IPS DF 6.9 (cell line): ENCODE results near the gene LSP1.
A peak's percentile ranks its signal among the peaks of the same experiment; 100 is the strongest.

Experiments
- DNase-seq: peaks from one replicate; pipeline ENCODE4 v3.0.0-alpha.2; 2013; ENCODE audit warnings: low read depth, low spot score
- H3K27ac ChIP-seq: one replicate; pipeline ENCODE4 v1.5.1; 2013; ENCODE audit warnings: low read length, control low read depth
- H3K27me3 ChIP-seq: 2 replicates; pipeline ENCODE4 v1.6.1; 2013; ENCODE audit warnings: mild to moderate bottlenecking, low read length; ENCODE audit not compliant: control insufficient read depth, insufficient read depth
- H3K36me3 ChIP-seq: 2 replicates; pipeline ENCODE4 v1.6.1; 2013; ENCODE audit warnings: low read length; ENCODE audit not compliant: control insufficient read depth, insufficient read depth
- H3K4me1 ChIP-seq: 2 replicates; pipeline ENCODE4 v1.6.1; 2013; ENCODE audit warnings: low read length; ENCODE audit not compliant: control insufficient read depth, insufficient read depth
- H3K4me3 ChIP-seq: 2 replicates; pipeline ENCODE4 v1.5.1; 2013; ENCODE audit warnings: mild to moderate bottlenecking, low read length
- H3K9me3 ChIP-seq: 2 replicates; pipeline ENCODE4 v1.6.1; 2013; ENCODE audit warnings: low read length, inconsistent platforms; ENCODE audit not compliant: control insufficient read depth, insufficient read depth
- WGBS: extraction: QIAGEN DNeasy Blood & Tissue Kit; methylation state at CpG from one replicate; pipeline ENCODE4 v1.1.7; 2013; ENCODE audit warnings: mixed read lengths, missing lambda C conversion rate; ENCODE audit not compliant: insufficient read length, insufficient coverage; 5-methylcytosine and 5-hydroxymethylcytosine counted together

LSP1 gene

GRCh38 chr11:1830322-1831223 lies 22.3 kb upstream of the LSP1 start:
- WGBS: no CpG with 5 or more reads among the region's 33 CpGs
- H3K9me3 ChIP-seq: no peaks in the 10 kb centered on the region
- no peaks in the 10 kb centered on the region; the same call in 1 of the 2 replicates for H3K4me1 ChIP-seq
- no peak for DNase-seq
- no peak overlapping the region for H3K27ac ChIP-seq
- H3K27me3 ChIP-seq: no peaks in the 10 kb centered on the region
- peaks cover 2% of the 10 kb centered on the region; the same call in 1 of the 2 replicates for H3K36me3 ChIP-seq
- H3K4me3 ChIP-seq: no peak overlapping the region

DNA sequence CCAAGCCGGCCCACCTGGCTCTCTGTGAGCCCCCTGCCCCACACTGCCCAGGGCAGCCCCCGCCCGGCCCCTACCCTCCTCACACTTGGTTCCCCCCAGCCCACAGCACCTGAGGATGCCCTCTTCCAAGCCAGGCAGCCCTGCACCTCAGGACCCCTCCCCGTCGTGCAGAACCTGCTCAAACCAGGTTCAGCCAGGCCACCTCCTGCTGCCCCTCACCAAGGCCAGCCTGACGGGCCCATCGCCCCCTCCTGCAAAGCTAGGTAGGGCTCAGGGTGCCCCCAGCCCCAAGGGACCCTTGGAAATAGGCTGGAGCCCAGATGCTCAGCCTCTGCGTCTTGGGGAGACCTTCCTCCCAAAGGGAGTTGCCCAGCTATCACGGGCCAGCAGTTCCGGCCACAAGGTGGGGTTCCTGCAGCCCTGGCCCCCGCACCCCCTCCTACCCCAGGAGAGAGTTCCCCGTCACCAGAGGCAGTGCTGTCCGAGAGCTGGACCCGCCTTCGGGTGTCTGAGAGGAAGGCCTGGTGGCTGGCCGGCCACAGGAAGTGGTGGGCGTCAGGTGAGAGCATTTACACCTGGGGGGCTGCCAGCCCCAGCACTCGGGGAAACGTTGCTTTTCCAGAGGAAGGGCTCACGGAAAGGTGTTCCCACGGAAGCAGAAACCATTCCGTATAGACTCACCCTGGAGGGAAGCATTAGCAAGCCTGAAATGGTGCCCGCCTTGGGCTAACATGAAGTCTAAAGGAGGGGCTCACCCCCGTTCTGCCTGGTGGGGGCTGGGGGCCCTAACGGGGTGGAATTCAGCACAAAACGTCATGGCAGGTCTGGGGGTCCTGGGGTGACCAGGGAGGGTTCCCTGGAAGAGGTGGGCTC lies 21.3 kb upstream of the LSP1 start:
- no peaks in the 10 kb centered on the region for H3K4me1 ChIP-seq
- H3K27me3 ChIP-seq: no peaks in the 10 kb centered on the region
- no peaks in the 10 kb centered on the region for H3K9me3 ChIP-seq
- no peaks in the 10 kb centered on the region for H3K36me3 ChIP-seq
- no peak overlapping the region for H3K27ac ChIP-seq
- no peak for DNase-seq
- H3K4me3 ChIP-seq: no peak overlapping the region
- WGBS: no CpG with 5 or more reads among the region's 26 CpGs

DNA sequence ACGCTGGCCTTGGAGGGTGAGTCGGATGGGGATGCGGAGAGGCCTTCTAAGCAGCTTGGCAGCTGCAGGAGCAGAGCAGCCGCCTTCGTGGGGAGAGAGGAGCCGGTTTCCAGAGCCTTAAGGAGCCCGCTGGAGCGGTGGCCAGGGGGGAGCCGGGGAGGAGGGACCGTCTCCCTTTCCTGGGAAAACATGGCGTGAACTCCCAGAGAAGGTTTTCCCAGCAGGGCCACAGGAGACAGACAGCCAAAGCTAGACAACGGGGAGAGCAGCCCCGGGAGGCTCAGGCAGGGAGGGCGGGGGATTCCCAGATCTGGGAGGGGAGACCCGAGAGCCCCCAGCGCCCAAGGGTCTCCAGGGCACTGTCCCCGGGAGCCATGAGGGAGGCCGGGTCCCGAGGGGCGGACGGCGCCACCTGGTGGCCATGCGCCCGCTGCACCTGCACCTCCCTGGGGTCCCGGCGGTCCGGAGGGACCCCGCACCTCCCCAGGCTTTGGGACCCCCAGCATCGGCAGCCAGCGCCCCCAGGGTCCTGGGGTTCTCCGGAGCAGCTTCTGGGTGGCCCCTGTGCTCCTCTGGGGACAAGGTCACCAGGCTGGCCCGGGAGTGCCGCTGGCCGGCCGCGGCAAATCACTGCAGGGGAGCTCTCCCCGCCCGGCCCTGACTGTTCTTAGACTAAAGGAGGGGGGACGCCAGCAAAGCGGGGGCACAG lies 20.5 kb upstream of the LSP1 start:
- Histone ChIP-seq H3K27ac (no peak overlapping the region), H3K4me3 (peak overlapping the region; percentile 31; the same call in 1 of the 2 replicates), H3K36me3 (no peaks in the 10 kb centered on the region), H3K27me3 (no peaks in the 10 kb centered on the region), H3K4me1 (no peaks in the 10 kb centered on the region), H3K9me3 (no peaks in the 10 kb centered on the region)
- no peak for DNase-seq
- no CpG with 5 or more reads among the region's 40 CpGs for WGBS

- Histone ChIP-seq H3K27ac (no peak overlapping the region), H3K36me3 (no peaks in the 10 kb centered on the region), H3K27me3 (no peaks in the 10 kb centered on the region), H3K4me1 (no peaks in the 10 kb centered on the region), H3K9me3 (no peaks in the 10 kb centered on the region), H3K4me3 (no peak overlapping the region)
- WGBS: no CpG with 5 or more reads among the region's 17 CpGs
- DNase-seq: no peak
These were observed 20.0 kb upstream of the LSP1 start for GRCh38 chr11:1832920-1833295.

DNA sequence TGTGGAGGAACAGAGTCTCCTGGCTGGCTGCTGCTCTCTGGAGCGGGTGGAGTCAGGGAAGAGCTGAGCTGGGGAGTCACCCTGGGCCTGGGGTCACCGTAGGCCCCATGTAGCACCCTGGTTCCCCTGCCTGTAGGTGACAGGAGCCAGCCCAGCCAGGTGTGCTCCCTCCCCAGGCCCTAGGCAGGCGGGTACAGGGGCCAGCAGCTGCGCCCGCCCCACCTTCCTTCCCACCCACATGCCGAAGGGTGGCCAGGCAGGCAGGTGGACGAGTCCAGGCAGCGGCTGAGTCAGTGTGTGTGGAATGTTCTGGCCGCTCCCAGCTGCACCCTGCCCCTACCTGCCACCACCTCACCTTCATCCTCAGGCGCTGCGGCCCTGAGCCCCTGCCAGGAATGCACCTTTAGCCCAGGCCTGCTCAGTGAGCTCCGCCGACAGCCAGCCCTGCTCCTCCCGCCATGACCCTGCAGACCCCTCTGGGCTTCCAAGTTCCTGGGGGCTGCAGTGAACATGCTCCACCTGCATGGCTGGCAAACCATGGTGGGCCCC lies 18.7 kb upstream of the LSP1 start:
- Histone ChIP-seq H3K27ac (no peak overlapping the region), H3K9me3 (no peaks in the 10 kb centered on the region), H3K4me3 (no peak overlapping the region), H3K36me3 (no peaks in the 10 kb centered on the region), H3K4me1 (no peaks in the 10 kb centered on the region), H3K27me3 (no peaks in the 10 kb centered on the region)
- DNase-seq: no peak
- no CpG with 5 or more reads among the region's 14 CpGs for WGBS

DNA sequence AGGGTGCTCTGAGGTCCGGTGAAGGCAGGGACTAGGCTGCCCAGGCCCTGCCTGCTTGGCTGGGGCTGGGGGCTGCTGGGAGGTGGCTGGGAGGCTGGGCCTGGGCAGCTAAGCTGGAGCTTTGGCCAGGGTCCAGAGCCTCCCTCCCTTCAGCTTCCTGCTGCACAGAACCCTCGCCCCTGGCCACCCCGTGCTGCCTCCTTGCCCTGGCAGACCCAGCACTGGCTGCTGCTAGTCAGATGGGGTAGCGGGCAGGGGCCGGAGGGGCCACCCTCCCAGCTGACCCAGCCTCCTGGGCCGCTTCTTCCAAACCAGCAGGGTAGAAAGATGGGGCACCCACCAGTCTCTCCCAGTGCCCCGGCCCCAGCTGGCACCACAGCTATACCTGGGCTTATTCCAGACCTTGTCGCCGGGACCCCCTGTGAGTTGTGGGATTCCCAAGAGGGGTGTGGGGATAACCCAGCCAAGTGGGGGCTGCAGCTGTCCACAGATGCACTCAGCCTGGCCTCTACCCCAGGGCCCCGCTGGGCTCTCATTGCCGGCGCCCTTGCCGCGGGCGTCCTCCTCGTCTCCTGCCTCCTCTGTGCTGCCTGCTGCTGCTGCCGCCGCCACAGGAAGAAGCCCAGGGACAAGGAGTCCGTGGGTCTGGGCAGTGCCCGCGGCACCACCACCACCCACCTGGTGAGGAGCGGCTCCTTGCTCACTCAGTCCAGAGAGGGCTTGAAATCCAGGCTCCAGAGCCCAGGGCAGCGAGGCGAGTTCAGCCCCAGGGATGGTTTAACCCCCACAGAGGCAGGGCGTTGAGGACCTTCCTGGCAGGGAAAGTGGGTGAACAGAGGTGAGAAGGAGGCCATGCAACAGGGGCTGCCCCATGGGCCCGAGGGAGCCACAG lies 17.9 kb upstream of the LSP1 start, which contains the start of gene SYT8:
Gene SYT8 (plus strand): TSS at position 212 of the 892 bp plus-strand sequence. CDS start 116 bp downstream, at position 328.
- H3K4me1 ChIP-seq: no peaks in the 10 kb centered on the region
- H3K27ac ChIP-seq: no peak within 1 kb of the TSS
- no peak for DNase-seq
- H3K9me3 ChIP-seq: no peaks in the 10 kb centered on the region
- WGBS: no CpG with 5 or more reads among the region's 26 CpGs
- H3K27me3 ChIP-seq: no peaks in the 10 kb centered on the region
- no peak within 1 kb of the TSS for H3K4me3 ChIP-seq
- no peaks in the 10 kb centered on the region for H3K36me3 ChIP-seq

DNA sequence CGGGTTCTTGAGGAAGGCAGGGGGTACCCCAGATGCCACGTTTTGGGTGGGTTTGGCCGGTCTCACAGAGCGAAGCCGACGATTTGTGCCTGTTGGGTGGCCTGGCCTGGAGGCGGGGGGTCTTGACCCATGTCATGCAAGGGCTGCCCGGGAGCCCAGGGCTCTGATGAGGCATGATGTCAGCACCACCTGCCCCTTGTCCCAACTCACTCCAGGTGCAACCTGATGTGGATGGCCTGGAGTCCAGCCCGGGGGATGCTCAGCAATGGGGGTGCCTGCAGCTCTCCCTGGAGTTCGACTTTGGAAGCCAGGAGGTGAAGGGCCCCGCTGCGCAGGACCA lies 17.2 kb upstream of the LSP1 start:
- Histone ChIP-seq H3K36me3 (no peaks in the 10 kb centered on the region), H3K4me3 (no peak overlapping the region), H3K9me3 (no peaks in the 10 kb centered on the region), H3K27ac (no peak overlapping the region), H3K4me1 (no peaks in the 10 kb centered on the region), H3K27me3 (no peaks in the 10 kb centered on the region)
- no CpG with 5 or more reads among the region's 12 CpGs for WGBS
- no peak for DNase-seq

DNA sequence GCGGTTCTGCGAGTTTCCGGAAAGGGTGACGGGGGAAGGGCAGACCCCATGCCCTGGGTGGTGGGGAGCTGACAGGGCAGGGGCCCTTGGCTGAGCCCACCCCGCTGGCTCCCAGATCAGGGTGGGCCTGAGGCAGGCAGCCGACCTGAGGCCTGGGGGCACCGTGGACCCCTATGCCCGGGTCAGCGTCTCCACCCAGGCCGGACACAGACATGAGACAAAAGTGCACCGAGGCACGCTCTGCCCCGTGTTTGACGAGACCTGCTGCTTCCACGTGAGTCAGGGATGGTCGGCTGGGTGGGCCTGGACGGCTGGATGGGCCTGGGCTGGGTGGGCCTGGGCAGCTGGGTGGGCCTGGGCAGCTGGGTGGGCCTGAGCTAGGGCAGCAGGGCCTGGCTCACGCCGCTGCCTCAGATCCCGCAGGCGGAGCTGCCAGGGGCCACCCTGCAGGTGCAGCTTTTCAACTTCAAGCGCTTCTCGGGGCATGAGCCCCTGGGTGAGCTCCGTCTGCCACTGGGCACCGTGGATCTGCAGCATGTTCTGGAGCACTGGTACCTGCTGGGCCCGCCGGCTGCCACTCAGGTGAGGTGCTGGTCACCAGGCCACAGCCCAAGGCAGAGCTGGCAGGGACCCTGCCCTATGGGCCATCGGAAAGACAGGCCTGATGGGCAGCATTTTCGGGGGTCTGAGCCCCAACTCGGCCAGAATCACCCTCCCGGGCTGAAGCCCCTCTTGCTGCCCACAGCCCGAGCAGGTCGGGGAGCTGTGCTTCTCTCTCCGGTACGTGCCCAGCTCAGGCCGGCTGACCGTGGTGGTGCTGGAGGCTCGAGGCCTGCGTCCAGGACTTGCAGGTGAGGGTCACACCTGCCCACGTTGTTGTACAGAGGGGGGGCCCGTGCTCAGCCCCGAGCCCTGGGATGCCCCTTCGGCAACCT lies 16.6 kb upstream of the LSP1 start:
- no CpG with 5 or more reads among the region's 43 CpGs for WGBS
- no peak for DNase-seq
- Histone ChIP-seq H3K27me3 (no peaks in the 10 kb centered on the region), H3K36me3 (no peaks in the 10 kb centered on the region), H3K4me1 (no peaks in the 10 kb centered on the region; the same call in 1 of the 2 replicates), H3K9me3 (no peaks in the 10 kb centered on the region), H3K4me3 (no peak overlapping the region), H3K27ac (no peak overlapping the region)
